Measurements from ENCODE around the gene SYMPK. TPM values are rescaled to one million over a fixed set of nuclear protein-coding genes. Genes with fewer than 3 reads are reported as not detected.

Gene SYMPK
- total RNA-seq, 2 experiments from 2014 or later = 84.4 to 118 TPM

- H3K79me2 ChIP-seq (ENCODE audit: insufficient read depth, low read depth, low read length) = no peaks in the 10 kb centered on the region
- H3K27ac ChIP-seq (ENCODE audit: low read depth, low read length, poor library complexity, severe bottlenecking) = no peak overlapping the region
- H4K20me1 ChIP-seq (ENCODE audit: insufficient read depth, low read length) = no peaks in the 10 kb centered on the region
- H2AFZ ChIP-seq (ENCODE audit: low read length) = no peak overlapping the region
- H3K4me2 ChIP-seq (ENCODE audit: low read length) = no peak overlapping the region
- intact Hi-C loops (cut with micrococcal nuclease; ENCODE audit: unreplicated experiment) = loop anchor here (1.0 kb wide), 1 partner anchor 67 kb away; no protein-coding TSS in a partner anchor
- H3K9me2 ChIP-seq (ENCODE audit: insufficient read depth, low read length) = no peaks in the 10 kb centered on the region
- no peaks in the 10 kb centered on the region for H3K9me3 ChIP-seq (ENCODE audit: low read length)
- CTCF ChIA-PET (ENCODE audit: unreplicated experiment) = interaction anchor here (0.5 to 1.1 kb wide), 2 partner anchors 44 to 68 kb away, joined by 3 read pairs; no protein-coding TSS in a partner anchor
- peaks cover 40% of the 10 kb centered on the region for H3K36me3 ChIP-seq (ENCODE audit: insufficient read depth, low read length)
- no peak overlapping the region for H3K4me3 ChIP-seq (ENCODE audit: low read depth, low read length, poor library complexity, severe bottlenecking)
- POLR2A ChIA-PET = no interaction called here
- BruUV-seq (replicated peaks) = no TSS peak
- peaks cover 5% of the 10 kb centered on the region for H3K4me1 ChIP-seq (ENCODE audit: insufficient read depth, low read length, poor library complexity, severe bottlenecking)
- no peak for DNase-seq (ENCODE audit: low spot score)
- TF ChIP-seq, protein P1, sequence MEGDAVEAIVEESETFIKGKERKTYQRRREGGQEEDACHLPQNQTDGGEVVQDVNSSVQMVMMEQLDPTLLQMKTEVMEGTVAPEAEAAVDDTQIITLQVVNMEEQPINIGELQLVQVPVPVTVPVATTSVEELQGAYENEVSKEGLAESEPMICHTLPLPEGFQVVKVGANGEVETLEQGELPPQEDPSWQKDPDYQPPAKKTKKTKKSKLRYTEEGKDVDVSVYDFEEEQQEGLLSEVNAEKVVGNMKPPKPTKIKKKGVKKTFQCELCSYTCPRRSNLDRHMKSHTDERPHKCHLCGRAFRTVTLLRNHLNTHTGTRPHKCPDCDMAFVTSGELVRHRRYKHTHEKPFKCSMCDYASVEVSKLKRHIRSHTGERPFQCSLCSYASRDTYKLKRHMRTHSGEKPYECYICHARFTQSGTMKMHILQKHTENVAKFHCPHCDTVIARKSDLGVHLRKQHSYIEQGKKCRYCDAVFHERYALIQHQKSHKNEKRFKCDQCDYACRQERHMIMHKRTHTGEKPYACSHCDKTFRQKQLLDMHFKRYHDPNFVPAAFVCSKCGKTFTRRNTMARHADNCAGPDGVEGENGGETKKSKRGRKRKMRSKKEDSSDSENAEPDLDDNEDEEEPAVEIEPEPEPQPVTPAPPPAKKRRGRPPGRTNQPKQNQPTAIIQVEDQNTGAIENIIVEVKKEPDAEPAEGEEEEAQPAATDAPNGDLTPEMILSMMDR (conservative IDR thresholded peaks at IDR 0.05; ENCODE audit: low read length) = no peak
- TF ChIP-seq EZH2phosphoT487 (IDR thresholded peaks at IDR 0.05; ENCODE audit: borderline replicate concordance, low read depth, low read length) = no peak
Measured at GRCh38 chr19:45816236-45817009, 46.5 kb downstream of the SYMPK start.

DNA sequence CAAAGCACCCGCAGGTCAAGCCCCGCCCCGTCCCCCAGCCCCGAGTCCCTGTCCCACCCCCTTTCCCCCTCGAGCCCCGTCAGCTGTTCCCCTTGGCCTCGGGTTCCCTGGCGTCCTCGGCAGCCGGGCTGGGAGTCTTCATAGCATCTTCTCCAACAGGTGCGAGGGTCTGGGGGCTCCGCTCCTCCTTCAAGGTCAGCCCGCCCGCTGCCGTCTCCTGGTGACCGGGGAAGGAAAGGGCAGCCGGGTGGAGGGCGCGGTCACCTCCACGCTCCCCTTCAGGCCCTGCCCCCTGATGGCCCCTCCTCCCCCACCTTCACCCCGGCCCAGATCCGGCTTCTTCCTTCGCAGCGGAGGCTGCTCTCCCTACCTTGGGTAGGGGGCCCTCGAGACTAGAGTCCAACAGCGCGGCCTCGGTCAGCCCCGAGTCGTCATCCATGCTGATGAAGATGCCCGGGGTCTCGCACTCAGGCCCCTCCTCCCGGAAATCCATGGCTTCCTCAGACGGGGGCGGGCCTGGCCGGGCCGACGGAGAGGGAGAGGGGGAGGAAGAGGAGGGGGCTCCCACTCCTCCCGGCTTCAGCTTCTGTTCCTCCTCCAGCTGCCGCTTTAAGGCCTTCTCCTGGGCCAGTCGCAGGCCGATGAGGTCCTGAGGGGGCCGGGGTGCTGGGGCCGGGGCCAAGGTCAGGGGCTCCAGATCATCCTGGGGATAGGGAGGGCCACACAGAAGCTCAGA, 47.3 kb downstream of the SYMPK start:
- no peak for DNase-seq (ENCODE audit: low spot score)
- ChIA-PET CTCF (ENCODE audit: unreplicated experiment) (no interaction called here), POLR2A (no interaction called here)
- Histone ChIP-seq H3K27ac (ENCODE audit: low read depth, low read length, poor library complexity, severe bottlenecking) (no peak overlapping the region), H3K79me2 (ENCODE audit: insufficient read depth, low read depth, low read length) (no peaks in the 10 kb centered on the region), H3K9me3 (ENCODE audit: low read length) (no peaks in the 10 kb centered on the region), H3K4me1 (ENCODE audit: insufficient read depth, low read length, poor library complexity, severe bottlenecking) (peaks cover 5% of the 10 kb centered on the region), H3K9me2 (ENCODE audit: insufficient read depth, low read length) (no peaks in the 10 kb centered on the region), H2AFZ (ENCODE audit: low read length) (no peak overlapping the region), H4K20me1 (ENCODE audit: insufficient read depth, low read length) (no peaks in the 10 kb centered on the region), H3K36me3 (ENCODE audit: insufficient read depth, low read length) (peaks cover 35% of the 10 kb centered on the region), H3K4me3 (ENCODE audit: low read depth, low read length, poor library complexity, severe bottlenecking) (no peak overlapping the region), H3K4me2 (ENCODE audit: low read length) (no peak overlapping the region)
- TSS peak; percentile 77 for BruUV-seq (replicated peaks)
- intact Hi-C loops (cut with micrococcal nuclease; ENCODE audit: unreplicated experiment) = no loop called here
- TF ChIP-seq EZH2phosphoT487 (IDR thresholded peaks at IDR 0.05; ENCODE audit: borderline replicate concordance, low read depth, low read length) = no peak
- TF ChIP-seq, protein P1 (conservative IDR thresholded peaks at IDR 0.05; ENCODE audit: low read length) = no peak

Data from OCI-LY7 (cell line).